Fibroblast of peridontal ligament (primary cell): ENCODE measurements around the gene HMX2.

Experiments
- DNase-seq: peaks from one replicate; pipeline ENCODE4 v3.0.0-alpha.2; 2010; ENCODE audit errors: extremely low read depth

Gene HMX2

DNA sequence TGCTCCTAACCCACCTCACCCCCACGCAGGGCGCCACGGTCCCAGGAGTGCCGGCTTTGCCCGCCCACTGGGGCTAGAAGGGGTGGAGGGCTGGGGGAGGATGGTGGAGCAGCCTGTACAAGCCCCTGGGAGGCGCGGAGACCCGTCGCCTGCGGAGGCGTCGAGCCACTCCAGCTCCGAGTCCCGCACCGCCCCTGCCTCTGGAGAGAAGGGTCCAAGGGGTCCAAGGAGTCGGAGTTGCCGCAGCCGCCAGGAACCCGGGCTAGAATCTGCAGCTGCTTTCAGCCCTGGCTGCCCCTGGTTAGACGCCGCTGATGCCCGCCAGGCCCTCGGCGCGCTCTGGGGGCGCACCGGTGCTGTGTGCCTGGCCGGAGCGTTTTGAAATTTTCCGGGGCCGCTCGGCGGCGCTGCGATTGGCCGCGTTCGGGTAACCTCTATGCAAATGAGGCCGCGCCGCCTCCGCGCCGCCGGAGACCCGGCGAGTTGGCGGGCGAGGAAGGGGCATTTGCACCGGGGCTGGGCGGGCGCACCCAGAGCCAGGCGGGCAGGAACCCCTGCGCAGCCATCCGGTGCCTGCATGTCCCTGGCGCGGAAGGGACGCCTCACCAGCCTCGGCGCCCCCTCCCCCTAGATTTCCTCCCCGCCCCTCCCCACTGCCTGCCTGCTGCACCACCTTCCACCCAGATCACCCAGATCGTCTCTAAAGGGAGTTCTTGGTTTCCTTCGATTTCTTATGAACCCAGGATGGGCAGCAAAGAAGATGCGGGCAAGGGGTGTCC, at the start of gene HMX2:
Gene HMX2 (plus strand): TSS at position 502 of the 779 bp plus-strand sequence. CDS start 243 bp downstream, at position 745.
- DNase-seq = no peak

DNA sequence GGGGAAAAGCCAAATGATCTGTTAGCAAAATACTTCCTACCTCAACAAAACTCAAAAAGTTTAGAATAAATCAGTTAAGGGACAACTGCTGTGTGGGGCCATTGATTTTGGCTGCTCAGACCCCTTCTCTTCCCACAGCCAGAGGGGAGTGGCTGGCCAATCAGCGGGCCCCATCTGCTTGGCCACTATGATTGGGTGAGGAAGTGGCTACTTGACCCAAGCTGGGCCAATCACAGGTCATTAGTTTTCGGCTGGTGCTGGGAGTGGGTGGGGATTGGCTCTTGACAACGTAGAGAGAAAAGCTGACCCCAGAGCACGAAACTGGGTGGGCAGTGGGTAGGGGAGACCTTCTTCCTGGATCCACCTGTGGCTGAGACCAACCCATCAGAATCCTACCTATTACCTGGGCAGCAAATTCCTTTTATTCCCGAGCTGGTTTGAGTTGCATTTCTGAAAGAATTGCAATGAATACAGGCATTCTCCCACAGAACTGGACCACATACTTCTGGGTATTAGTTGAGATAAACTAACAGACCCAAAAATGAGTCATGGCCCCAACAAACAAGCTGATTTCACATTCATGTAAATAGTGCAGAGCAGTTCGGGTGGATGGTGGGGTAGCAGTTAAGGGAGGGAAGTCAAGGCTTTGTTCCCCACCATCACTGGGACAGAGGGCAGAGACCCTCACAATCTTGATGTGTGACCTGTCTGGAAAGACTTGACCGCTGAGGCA, 47.7 kb upstream of the HMX2 start:
- DNase-seq = no peak

- DNase-seq = no peak
Observed at GRCh38 chr10:123101872-123102271, 46.1 kb upstream of the HMX2 start.

DNA sequence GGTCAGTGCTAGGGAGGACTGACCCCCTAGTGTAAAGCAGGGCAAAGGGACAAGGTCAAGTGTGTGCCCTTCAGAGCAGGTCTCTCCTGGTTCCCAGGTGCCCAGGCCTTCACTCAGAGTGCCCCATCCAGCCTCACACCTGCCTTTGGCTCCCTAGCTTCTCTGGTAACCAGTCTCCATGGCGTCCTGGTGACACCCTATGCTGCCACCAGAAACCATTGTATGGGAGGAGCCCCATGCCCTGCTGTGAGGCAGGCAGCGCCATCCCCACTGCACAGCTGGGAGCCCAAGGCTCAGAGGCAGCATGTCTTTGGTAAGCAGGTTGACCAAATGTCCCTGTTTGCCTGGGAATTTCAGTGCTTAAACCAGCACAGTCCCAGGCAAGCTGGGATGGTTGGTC, 45.3 kb upstream of the HMX2 start:
- DNase-seq = no peak

DNA sequence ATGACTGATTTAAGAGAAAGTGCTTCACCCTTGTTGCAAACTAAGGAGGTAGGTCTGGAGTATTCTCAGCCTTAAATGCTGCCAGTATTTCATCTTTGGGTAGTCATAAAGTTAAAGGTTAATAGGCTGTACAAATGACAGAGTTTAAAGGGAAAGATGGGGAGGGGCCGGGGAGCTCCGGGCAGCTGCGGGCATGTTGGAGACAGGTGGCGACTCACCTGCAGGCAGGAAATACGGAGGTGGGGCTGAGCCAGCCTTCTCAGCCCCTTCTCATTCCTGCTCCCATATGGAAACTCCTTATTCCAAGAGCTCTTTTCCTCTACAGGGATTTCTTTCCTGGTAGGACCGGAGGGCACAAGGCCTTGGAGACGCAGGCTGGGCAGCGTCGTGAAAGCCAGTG, 44.0 kb upstream of the HMX2 start:
- no peak for DNase-seq

DNA sequence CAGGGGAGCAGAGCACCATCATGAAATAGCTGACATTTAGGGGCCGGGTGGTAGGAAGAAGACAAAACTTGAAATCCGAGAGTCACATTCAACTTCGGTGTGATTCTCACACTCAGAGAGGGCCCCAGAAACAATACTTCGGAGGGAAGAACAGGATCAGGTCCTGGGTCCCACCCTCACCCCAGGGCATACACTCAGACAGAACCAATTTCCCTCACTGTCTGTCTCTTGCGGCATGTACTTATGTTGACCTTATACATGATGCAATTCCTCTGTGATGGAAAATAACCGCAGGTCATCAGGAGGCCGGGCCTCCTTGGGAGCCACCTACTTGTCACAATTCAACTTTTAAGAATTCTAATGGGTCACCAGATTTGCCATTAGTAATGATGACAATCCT, 38.5 kb upstream of the HMX2 start:
- DNase-seq = no peak

DNA sequence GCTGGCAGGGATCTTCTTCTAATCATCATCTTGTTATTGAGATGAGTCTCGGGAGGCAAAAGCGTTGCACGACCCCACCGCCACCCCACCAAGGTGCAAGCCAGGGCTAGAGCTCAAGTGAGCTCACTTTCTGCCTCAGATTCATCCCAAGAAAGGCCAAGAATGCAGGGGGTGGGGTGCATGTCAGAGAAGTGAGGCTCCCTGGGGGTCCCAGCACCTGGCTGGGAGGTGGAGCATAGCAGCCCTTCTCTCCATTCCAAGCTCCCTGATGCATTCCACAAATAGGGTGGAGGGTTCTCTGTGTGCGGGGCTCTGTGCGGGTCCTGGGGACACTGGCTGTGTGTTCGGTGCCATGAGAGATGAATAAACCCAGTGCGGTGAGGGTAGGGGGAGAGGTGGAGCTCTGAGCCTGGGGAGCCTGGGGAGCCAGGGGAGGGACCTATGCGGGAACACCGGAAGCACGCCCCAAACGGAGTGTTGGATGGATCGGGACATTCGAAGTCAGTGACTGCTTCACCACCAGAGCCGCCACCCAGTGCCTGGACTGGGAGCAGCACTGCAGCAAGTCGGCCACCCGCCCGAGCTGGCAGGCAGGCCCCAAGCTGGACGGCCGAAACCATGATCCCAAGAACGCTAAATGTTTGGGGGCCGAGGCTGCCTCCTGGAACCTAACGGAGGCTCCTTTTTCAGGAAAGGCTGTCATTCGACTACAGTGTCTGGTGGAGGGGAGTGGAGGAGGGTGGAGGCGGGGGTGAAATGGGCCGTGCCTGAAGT, 30.1 kb upstream of the HMX2 start:
- DNase-seq = no peak

GRCh38 chr10:123119081-123119480, 28.9 kb upstream of the HMX2 start:
- no peak for DNase-seq

GRCh38 chr10:123126246-123126645, 21.7 kb upstream of the HMX2 start:
- no peak for DNase-seq

DNA sequence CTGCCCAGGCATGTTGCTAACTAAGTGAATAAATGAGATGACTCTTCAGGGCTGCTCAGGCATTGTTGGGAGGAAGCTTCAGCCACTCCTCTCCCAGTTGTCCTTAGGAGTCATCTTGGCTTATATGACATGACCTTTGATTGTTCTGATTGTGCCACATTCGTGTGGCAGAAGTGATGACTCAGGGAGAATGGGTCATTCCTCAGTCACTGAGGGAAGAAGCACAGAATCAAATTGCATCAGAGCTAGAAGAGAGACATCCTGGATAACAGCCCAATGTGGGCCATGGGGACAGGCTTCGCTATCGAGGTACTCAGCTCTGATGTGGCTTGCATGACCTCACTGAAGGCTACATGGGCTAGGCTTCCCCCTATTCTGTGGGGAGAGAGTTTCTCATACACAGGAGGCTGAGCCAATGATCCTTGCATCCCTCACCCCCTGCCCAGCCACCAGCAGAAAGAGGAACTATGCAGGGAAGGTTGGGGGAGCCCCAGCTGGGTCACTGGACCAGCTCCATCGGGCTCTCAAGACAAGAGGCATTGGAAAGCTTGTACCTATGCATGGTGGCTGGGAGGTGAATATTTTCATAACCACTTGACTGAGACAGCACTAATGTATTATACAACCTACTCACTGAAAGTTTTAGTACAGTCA, 18.2 kb upstream of the HMX2 start:
- DNase-seq = no peak

- peak; percentile 79 for DNase-seq
Observed at GRCh38 chr10:123132576-123133477, 15.1 kb upstream of the HMX2 start.

DNA sequence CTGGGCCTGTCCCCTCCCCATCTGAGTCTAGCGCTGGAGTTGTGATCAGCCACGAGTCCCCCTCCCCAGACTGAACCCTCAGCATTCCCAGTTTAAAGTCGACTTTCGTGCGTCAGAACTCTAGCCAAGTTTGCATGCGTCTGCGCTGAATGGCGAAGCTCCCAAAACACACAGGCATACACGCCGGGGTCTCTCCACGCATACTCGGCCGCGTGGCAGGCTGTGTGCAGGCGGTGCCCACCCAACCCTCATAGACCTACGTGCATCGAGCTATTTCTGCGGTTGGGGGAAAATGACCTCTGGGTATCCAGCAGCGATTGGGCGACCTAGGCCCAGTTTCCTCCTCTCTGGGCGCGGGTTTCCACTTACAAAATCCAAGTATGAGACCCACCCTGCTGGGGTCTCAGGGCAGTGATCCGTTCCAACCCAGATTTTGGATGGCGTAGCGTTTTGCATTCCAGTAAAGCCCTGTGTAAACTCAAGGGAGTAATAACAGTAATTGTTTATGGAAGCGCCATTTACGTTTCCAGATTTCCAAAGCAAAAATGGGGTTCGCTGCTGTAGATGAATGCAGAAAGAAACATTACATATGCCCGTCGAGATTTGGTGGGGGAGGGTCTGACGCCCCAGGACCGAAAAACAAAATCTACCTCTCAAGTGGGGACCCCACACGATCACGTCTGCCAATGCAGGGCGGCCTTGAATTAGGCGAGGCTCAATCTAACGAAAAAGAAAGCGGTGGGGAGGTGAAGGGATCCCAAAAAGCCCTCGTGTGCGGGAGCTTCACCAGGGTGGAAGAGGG, 14.2 kb upstream of the HMX2 start:
- DNase-seq = no peak

DNA sequence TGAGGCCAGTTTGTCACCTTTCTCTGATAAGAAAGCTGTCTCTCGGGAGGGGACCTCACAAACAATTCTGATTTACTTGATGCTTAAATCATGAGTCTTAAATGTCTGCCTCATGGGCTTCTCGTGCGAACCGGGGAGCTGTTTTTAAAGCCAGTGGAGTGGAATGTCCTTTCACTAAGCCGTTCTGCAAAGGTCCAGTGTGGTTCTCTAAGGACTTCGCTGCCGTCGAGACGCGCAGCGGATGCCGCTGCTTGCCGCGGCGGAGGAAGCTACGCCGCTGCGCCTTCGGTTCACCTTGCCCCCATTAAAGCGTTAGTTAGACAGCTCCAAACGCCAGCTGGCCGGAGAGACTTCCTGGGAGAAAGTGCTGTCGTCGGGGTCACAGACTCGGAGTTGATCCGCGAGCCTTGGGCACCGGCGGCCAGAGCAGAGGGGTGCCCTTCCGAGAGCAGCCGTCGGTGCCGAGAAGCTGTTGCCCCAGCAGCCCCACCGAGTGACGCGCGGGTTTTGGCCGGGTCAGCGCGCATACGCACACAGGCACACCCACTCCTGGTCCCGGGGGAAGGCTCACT, 13.5 kb upstream of the HMX2 start:
- DNase-seq = no peak

GRCh38 chr10:123134915-123135414, 13.0 kb upstream of the HMX2 start:
- DNase-seq = no peak

- DNase-seq = no peak
Observed at GRCh38 chr10:123135415-123136141, 12.4 kb upstream of the HMX2 start, which contains the start of gene HMX3. HMX3 (plus strand) TSS chr10:123135970; CDS start chr10:123136051, 81 bp downstream.

- no peak for DNase-seq
Observed at GRCh38 chr10:123136221-123136805, 11.6 kb upstream of the HMX2 start.

- no peak for DNase-seq
Observed at GRCh38 chr10:123136806-123137642, 10.9 kb upstream of the HMX2 start.

DNA sequence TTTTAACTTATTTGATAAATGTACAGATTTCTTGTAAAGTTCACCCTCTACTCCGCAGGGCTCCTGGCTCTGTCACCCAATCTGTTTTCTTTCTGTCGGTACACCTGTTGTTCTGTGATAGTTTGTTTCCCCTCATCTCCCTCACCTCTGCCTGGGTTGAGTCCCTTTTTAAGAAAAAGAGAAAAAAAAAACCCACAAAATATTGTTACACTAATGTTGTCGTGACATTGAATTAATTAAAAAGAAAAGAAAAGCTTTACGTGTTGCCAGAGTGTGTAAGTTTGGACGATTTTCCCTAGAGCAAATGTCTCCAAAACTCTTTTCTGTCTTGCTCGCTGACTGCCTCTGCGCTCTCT, 8.8 kb upstream of the HMX2 start:
- no peak for DNase-seq
